Measurements from ENCODE around the gene TPCN1.
A peak's percentile ranks its signal among the peaks of the same experiment; 100 is the strongest.

TPCN1 gene

DNA sequence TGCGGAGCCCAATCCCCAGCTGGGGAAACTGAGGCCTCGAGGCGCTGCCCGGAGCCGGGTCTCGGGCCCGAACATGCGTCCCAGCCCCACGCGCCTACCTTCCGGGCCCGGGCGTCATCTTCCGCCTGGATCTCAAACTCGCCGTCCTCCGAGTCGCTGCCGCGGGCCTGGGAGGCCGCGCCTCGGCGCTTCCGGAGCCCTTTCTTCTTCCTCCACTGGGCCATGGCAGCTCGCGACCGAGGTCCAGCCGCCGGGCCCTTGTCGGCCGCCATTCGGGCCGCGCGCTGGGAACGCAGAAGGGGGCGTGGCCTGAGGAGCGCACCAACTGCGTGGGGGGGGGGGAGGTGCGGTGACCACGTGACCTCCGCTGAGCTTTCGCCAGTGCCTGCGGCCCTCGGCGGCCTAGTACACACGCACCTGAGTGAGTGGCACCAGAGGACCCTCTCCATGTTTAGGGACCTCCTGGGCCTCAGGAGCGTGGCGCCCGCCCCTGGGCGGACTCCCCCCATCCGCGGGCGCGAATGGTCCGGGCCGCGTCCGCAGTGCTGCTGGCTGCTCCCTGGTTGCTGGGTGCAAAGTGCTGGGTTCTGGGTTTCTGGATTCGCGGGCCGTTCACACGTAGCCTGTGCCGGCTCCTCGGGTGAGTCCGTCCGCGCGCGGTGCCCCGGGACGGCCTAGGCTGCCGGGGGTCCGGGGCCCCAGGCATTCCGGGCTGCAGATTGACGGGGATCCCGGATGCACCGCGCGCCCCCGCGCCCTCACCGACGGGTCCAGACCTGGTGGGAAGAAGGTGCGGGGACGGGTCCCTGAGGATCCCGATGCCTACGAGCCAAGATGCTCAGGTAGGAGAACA is 35.9 kb upstream of the TPCN1 start, which contains the start of the genes DDX54 and RITA1:
DDX54 (minus strand) TSS at position 299 of the 853 bp plus-strand sequence; CDS start at position 272, 27 bp downstream.
RITA1 (plus strand) TSS at position 542 of the 853 bp plus-strand sequence. CDS start 1,026 bp downstream, outside the sequence.
- Histone ChIP-seq H3K4me3 (ENCODE audit: low read depth, low read length) (peak within 1 kb of the TSS; percentile 96), H3K9me3 (ENCODE audit: severe bottlenecking) (no peaks in the 10 kb centered on the region), H3K27ac (peak within 1 kb of the TSS; percentile 93), H3K27me3 (ENCODE audit: insufficient read depth, low read depth, severe bottlenecking) (no peaks in the 10 kb centered on the region), H3K36me3 (peaks cover 41% of the 10 kb centered on the region)
- TF ChIP-seq, protein P1, sequence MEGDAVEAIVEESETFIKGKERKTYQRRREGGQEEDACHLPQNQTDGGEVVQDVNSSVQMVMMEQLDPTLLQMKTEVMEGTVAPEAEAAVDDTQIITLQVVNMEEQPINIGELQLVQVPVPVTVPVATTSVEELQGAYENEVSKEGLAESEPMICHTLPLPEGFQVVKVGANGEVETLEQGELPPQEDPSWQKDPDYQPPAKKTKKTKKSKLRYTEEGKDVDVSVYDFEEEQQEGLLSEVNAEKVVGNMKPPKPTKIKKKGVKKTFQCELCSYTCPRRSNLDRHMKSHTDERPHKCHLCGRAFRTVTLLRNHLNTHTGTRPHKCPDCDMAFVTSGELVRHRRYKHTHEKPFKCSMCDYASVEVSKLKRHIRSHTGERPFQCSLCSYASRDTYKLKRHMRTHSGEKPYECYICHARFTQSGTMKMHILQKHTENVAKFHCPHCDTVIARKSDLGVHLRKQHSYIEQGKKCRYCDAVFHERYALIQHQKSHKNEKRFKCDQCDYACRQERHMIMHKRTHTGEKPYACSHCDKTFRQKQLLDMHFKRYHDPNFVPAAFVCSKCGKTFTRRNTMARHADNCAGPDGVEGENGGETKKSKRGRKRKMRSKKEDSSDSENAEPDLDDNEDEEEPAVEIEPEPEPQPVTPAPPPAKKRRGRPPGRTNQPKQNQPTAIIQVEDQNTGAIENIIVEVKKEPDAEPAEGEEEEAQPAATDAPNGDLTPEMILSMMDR (IDR thresholded peaks at IDR 0.05; ENCODE audit: low read depth, low read length): no peak
- DNase-seq: peak; percentile 89

DNA sequence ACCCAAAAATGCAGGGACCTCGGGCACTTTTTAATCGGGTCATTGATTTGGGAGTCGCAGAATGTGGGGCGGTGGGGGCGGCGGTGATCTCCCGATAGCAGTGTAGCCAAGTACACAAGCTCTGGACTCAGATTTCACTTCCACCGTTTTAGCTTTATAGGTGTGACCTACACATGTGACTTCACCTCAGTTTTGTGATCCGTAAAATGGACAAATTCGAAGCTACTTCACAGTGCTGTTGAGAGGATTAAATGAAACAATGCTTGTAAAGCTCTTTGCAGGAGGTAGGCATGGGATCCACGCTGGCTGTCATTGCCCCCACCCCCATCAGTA is 35.3 kb upstream of the TPCN1 start:
- H3K9me3 ChIP-seq (ENCODE audit: severe bottlenecking): no peaks in the 10 kb centered on the region
- DNase-seq: no peak
- no peaks in the 10 kb centered on the region for H3K27me3 ChIP-seq (ENCODE audit: insufficient read depth, low read depth, severe bottlenecking)
- peaks cover 38% of the 10 kb centered on the region for H3K36me3 ChIP-seq
- H3K27ac ChIP-seq: peak overlapping the region; percentile 93; the same call in 1 of the 2 replicates
- peak overlapping the region; percentile 96 for H3K4me3 ChIP-seq (ENCODE audit: low read depth, low read length)
- TF ChIP-seq, protein P1 (IDR thresholded peaks at IDR 0.05; ENCODE audit: low read depth, low read length): no peak

GRCh38 chr12:113186666-113187325 is 34.5 kb upstream of the TPCN1 start:
- Histone ChIP-seq H3K27me3 (ENCODE audit: insufficient read depth, low read depth, severe bottlenecking) (no peaks in the 10 kb centered on the region), H3K27ac (no peak overlapping the region), H3K9me3 (ENCODE audit: severe bottlenecking) (no peaks in the 10 kb centered on the region), H3K4me3 (ENCODE audit: low read depth, low read length) (no peak overlapping the region), H3K36me3 (peaks cover 44% of the 10 kb centered on the region)
- DNase-seq: no peak
- TF ChIP-seq, protein P1 (IDR thresholded peaks at IDR 0.05; ENCODE audit: low read depth, low read length): no peak

DNA sequence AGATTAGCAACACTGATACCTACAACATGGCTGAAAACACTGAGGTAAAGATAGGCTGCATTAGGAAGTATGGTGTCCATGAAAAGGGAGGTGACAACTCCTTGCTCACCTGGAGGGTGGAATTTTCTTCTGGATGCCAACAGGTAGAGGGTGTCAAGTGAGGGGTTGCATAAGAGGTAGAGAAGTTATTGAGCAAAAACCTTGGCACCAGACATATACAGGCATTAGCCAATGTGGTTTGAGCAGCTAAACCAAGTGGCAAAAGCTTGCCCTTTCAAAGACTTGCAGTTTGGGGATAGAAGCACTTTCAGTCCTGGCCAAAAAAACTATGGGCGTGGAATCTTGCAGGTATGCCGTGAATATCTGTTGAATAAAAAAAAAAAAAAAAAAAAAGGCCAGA is 31.9 kb upstream of the TPCN1 start:
- H3K9me3 ChIP-seq (ENCODE audit: severe bottlenecking): no peaks in the 10 kb centered on the region
- no peak for DNase-seq
- H3K4me3 ChIP-seq (ENCODE audit: low read depth, low read length): no peak overlapping the region
- peaks cover 37% of the 10 kb centered on the region for H3K36me3 ChIP-seq
- H3K27me3 ChIP-seq (ENCODE audit: insufficient read depth, low read depth, severe bottlenecking): no peaks in the 10 kb centered on the region
- TF ChIP-seq, protein P1 (IDR thresholded peaks at IDR 0.05; ENCODE audit: low read depth, low read length): no peak
- H3K27ac ChIP-seq: no peak overlapping the region

DNA sequence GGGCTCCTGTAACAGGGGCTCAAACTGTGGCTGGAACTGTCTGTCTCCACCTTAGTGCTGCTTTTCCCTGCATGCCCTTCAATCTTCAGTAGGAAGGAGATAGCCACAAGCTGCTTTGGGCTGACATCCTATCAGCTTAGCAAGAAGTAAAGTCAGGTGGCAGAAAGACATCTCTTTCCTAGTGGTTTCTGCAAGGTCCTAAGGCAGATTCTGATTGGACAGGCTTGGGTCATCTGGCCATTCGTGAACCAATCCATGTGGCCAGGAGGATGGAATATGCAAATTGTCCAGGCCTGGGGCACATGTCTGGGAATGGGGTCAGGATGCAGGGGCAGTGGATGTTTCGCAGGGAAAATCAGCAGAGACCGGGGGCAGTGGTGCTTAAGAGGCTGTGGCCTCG is 30.5 kb upstream of the TPCN1 start:
- peak; percentile 65 for DNase-seq
- Histone ChIP-seq H3K4me3 (ENCODE audit: low read depth, low read length) (no peak overlapping the region), H3K27ac (peak overlapping the region; percentile 53; the same call in 1 of the 2 replicates), H3K9me3 (ENCODE audit: severe bottlenecking) (no peaks in the 10 kb centered on the region), H3K36me3 (peaks cover 34% of the 10 kb centered on the region), H3K27me3 (ENCODE audit: insufficient read depth, low read depth, severe bottlenecking) (no peaks in the 10 kb centered on the region)
- TF ChIP-seq, protein P1 (IDR thresholded peaks at IDR 0.05; ENCODE audit: low read depth, low read length): no peak

All from WERI-Rb-1 (cell line).